ENCODE results near the gene ZCCHC7. TPM values are rescaled to one million over a fixed set of nuclear protein-coding genes. Genes with fewer than 3 reads are reported as not detected.

Gene ZCCHC7
- total and polyA plus RNA-seq, 9 of the 15 experiments (the other 6 are each of a cell fraction or from before 2014, with no cell fraction given) = 34.1 to 68.9 (median 48.8) TPM

GRCh38 chr9:37155601-37156000 lies 35.2 kb downstream of the ZCCHC7 start:
- H3K4me3 ChIP-seq = no peak overlapping the region
- H3K27me3 ChIP-seq (ENCODE audit: control insufficient read depth in 2 of 2, insufficient read depth in 2 of 2, low read length in 2 of 2) = no peaks in the 10 kb centered on the region
- no peak overlapping the region for H3K27ac ChIP-seq (ENCODE audit: extremely low read depth, low read depth, low read length)
- DNase-seq (ENCODE audit: extremely low read depth in 1 of 4, low spot score in 3 of 4) (no peak), FAIRE-seq (no peak), ATAC-seq (no peak)
- 94% methylated on average over 2 of the region's 2 CpGs for WGBS (ENCODE audit: insufficient coverage, low coverage, missing lambda C conversion rate)
- CTCF ChIA-PET (ENCODE audit: low intra/inter-chr PET ratio) = no interaction called here
- H3K9me3 ChIP-seq (replicated peaks; ENCODE audit: control insufficient read depth, insufficient read depth, low read depth, low read length) = no peaks in the 10 kb centered on the region
- TF ChIP-seq ZNF668 (CRISPR knock-in tag; IDR thresholded peaks at IDR 0.05) (no peak), POLR2AphosphoS2 (IDR thresholded peaks at IDR 0.05; ENCODE audit: low read length) (no peak), KLF10 (CRISPR knock-in tag; IDR thresholded peaks at IDR 0.05) (no peak), ELK3 (CRISPR knock-in tag; IDR thresholded peaks at IDR 0.05) (no peak), CTBP1 (IDR thresholded peaks at IDR 0.05; ENCODE audit: borderline replicate concordance) (no peak), CBFA2T3 (IDR thresholded peaks at IDR 0.05) (no peak), CBX8 (IDR thresholded peaks at IDR 0.05; ENCODE audit: borderline replicate concordance, extremely low read depth, low read depth, low read length, poor library complexity, severe bottlenecking) (no peak), ASH1L (IDR thresholded peaks at IDR 0.05; ENCODE audit: borderline replicate concordance, low read depth, partially characterized antibody) (no peak), DIDO1 (tag; IDR thresholded peaks at IDR 0.05; ENCODE audit: low read depth) (no peak), HIVEP1 (CRISPR knock-in tag; IDR thresholded peaks at IDR 0.05) (no peak), ILF3 (IDR thresholded peaks at IDR 0.05; ENCODE audit: borderline replicate concordance) (no peak), HDAC2 (IDR thresholded peaks at IDR 0.05) (no peak), RERE (CRISPR knock-in tag; IDR thresholded peaks at IDR 0.05; ENCODE audit: borderline replicate concordance) (no peak), HBP1 (CRISPR knock-in tag; IDR thresholded peaks at IDR 0.05) (no peak), TEAD4 (IDR thresholded peaks at IDR 0.05; ENCODE audit: low read length) (no peak), TEAD4 (CRISPR knock-in tag; IDR thresholded peaks at IDR 0.05; ENCODE audit: borderline replicate concordance) (no peak), TRIM24 (IDR thresholded peaks at IDR 0.05) (no peak), ZC3H8 (IDR thresholded peaks at IDR 0.05) (no peak)
- intact Hi-C loops (cut with micrococcal nuclease) = no loop called here
- in situ Hi-C loops (cut with MboI) = no loop called here
- no peaks in the 10 kb centered on the region for H3K9me1 ChIP-seq (ENCODE audit: control insufficient read depth, insufficient read depth, low read length)
- no peaks in the 10 kb centered on the region for H4K20me1 ChIP-seq (replicated peaks; ENCODE audit: control insufficient read depth, insufficient read depth, low read length)
- peaks cover 66% of the 10 kb centered on the region for H3K36me3 ChIP-seq (ENCODE audit: control insufficient read depth, insufficient read depth, low read length)
- no peaks in the 10 kb centered on the region for H3K4me1 ChIP-seq (replicated peaks in 1 of 2; ENCODE audit: control insufficient read depth in 2 of 2, insufficient read depth in 2 of 2, low read length in 2 of 2)
- POLR2A ChIA-PET = interaction anchor here (1.8 kb wide), 1 partner anchor 11 kb away, joined by 4 read pairs; no protein-coding TSS in a partner anchor
- no peak overlapping the region for H2AFZ ChIP-seq (ENCODE audit: low read depth, low read length)
- BruUV-seq (replicated peaks) = no TSS peak
- H3K4me2 ChIP-seq (ENCODE audit: insufficient read depth, low read length) = no peak overlapping the region
- H3K9ac ChIP-seq (ENCODE audit: insufficient read depth in 1 of 2, low read depth in 2 of 2, low read length in 2 of 2) = no peak overlapping the region
- H3K79me2 ChIP-seq (ENCODE audit: control insufficient read depth, insufficient read depth, low read length) = peaks cover 81% of the 10 kb centered on the region
